Measurements from ENCODE around the gene TECRL.

Gene TECRL

DNA sequence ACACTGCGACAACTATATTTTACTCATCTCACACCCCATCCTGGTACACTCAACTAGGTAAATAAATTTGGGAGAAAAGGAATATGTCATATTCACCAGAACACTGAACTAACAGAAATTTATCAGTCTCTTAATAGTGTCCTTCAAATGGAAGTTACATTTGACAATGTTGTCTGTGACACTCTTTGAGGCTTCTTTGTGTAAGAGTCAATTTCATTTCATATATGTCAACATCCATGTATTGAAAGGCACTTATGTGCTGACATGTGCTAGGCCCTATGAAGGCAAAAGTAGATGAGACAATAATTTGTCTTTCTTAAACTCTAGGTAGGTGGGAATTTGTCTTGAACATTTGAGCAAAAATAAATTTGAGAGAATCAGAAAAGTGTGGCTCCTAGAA, 82.0 kb downstream of the TECRL start:
- DNase-seq (ENCODE audit: low spot score): no peak

DNA sequence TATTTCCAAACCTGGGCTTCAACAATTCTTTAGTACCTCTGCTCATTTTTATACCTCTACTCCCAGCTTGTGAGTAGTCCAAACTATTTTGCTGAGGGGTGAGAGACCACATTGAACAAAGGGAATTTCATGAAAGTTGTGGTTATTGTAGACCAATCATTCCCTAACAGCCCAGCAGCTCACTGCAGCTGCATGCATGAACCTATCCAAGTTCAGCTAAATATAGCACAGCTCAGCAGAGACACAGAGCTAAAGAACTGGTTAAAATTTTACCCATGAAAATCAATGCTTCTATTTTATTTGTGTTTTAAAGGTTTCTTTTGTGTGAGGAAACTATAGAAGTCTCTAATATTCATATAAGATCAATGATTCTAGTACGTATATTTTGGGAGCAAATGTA, 82.7 kb downstream of the TECRL start:
- DNase-seq (ENCODE audit: low spot score): no peak

DNA sequence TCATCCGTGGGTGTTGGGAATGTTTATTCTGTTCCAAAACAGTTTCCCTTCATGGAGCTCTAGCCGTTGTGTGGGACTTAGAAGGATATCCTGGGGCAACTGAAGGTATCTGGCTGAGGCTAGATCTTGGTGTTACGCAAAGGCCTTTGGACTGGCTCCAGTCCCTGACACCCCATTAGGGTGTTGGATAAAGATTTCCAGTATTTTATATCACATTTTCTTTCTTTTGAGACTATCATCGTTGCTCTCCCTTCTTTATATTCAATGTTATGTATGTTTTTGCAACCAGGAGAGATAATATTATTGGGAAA, 103.0 kb downstream of the TECRL start:
- DNase-seq (ENCODE audit: low spot score): no peak

DNA sequence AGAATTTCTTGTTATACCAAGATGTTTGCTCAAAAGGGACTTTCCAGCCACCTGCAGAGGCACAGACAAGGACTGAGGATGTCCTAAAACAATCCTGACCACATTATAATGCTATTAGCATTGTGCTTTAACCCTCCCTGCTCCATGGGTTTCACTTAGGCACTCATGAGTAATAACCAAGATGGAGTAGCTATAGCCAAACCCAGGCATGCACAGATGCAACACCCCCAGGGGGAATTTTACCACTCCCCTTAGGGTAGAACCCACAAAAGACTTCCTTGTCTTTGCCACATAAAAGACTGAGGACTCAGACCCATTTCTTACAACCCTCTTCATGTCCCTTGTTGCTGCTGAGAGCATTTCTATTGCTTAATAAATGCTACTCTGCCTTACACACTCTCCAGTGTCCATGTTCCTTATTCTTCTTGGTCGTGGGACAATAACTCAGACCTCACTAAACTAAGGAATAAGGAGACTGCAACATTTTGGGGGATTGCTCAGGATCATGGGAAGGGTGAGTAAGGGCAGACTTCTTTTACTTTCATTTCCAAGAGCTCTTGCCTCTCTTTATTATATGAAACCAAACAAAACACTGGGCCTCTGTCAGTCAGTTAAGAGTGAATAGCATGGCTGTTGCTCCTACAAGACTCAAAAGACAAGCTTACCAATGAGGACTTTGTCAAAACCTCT, 103.5 kb downstream of the TECRL start:
- no peak for DNase-seq (ENCODE audit: low spot score)

DNA sequence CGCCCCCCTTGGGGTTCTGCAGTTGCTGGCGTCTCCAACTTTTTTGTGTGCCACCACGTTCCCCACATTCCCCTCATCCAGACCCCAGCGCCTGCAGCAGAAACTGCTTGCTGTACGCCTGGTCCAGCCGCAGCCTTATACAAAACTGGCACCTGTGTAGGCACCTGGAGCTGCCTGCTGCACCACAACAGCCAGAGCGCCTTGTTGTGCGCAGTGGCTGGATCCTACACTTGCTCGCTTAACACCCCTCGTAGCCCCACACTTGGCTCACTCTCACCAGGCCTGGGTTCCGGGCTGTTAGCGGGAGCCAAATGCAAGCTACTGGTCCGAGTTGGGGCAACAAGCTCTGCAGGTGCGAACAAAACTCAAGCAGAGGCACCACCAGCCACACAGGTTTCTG, 136.8 kb downstream of the TECRL start:
- no peak for DNase-seq (ENCODE audit: low spot score)

DNA sequence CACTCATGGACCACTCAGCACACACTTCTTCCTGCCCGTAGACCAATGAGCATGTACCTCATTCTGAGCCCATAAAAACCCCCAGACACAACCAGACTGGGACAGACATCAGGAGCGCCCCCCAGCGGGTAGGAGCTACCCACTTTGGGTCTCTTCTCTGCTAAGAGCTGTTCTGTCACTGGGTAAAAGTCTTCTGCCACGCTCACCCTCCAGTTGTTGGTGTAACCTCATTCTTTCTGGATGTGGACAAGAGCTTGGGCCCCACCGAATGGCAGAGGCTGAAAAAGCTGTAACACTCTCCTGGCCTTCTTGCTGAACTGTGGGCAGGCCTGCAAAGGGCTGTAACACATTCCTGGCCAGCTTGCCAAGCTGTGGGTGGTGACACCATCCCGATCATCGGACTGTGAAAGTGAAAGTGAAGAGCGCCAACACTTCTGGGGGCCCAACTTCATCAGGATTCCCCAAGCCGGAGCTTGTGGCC, 137.6 kb downstream of the TECRL start:
- no peak for DNase-seq (ENCODE audit: low spot score)

DNA sequence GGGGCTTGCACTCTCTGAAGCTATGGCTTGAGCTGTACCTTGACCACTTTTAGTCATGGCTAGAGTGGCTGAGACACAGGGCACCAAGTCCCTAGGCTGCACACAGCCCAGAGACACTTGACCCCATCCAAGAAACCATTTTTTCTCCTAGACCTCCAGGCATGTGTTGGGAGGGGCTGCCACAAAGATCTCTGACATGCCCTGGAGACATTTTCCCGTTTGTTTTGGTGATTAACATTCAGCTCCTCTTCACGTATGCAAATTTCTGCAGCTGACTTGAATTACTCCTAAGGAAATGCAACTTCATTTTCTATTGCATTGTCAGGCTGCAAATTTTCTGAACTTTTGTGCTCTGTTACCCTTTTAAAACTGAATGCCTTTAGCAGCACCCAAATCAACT, 142.6 kb downstream of the TECRL start:
- DNase-seq (ENCODE audit: low spot score): no peak

DNA sequence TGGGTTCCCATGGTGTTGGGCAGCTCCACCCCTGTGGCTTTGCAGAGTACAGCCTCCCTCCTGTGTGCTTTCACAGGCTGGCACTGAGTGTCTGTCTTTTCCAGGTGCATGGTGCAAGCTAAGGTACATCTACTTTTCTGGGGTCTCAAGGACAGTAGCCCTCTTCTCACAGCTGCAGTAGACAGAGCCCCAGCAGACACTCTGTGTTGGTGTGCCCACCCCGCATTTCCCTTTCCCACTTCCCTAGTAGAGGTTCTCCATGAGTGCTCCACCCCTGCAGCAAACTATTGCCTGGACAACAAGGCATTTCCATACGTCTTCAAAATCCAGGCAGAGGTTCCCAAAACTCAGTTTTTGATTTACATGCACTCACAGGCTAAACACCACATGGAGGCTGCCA, 143.0 kb downstream of the TECRL start:
- no peak for DNase-seq (ENCODE audit: low spot score)

DNA sequence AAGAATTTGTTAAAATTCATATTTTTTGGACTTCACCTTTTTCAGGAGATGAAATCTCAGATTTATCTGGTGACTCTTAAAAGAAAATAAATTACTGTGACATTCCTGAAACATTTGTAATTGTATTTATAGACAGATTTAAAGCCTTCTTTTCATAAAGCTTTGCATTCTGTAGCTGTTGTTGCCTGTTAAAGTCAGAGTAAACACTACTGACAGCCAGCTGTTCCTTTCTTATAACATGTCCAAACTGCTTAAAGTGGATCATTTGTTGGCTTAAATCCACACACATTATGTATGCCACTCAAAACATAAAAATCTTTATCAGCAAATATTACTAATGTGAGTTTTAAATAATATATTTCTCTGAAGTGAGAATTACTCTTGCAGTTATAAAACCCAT, 157.5 kb downstream of the TECRL start:
- DNase-seq (ENCODE audit: low spot score): no peak

DNA sequence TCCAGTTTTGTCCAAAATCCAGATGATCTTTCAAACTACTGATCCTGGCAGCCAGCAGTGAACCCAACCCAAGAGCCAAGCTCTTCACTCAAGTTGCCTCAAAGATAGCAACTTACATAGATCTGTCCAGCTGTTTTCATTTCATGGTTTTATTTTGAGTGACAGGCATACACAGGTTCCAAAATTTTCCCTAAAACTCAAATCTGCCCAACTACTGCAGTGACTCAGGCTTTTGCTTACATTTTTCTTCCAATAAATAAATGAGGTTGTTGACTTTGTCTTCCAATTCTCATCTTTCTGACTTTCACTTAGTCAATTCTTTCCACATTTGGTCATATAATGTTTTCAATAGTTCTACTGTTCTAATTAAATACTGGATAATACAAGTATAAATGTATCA, 158.8 kb downstream of the TECRL start:
- no peak for DNase-seq (ENCODE audit: low spot score)

DNA sequence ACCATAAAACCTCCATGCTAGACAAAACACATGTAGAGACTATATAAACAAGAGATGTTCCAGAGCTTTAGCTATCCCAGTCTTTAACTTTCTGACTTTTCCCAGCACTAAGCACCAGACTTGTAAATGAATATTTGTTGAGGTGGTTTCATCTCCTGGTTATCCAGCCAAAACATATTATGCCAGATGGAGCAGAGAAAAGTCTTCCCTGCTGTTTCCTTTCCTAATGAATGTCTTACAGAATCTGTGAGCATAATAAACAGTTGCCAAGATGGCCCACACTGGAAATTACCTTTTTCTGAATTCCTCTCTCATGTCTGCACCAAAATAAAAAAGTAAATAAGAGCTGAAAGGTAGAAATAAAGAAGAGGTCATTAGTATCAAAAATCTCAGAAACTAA, 159.2 kb downstream of the TECRL start:
- DNase-seq (ENCODE audit: low spot score): no peak

DNA sequence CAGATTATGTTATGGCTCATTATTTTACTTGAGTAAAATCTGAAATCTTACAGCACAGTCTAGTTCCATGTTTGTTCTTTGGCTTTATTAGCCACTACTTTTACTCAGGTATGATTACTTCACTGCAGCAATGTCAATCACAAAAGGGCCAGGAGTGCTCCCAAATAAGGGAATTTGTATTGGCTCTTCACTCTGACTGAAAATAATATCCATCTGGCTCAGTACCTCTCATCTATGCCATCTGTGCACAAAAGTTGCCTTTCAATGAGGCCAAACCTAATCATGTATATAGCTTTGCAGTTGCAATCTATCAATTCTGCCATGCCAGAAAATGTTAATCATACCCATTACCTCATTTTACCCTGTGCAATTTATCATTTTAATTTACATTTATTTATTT, 161.1 kb downstream of the TECRL start:
- no peak for DNase-seq (ENCODE audit: low spot score)

DNA sequence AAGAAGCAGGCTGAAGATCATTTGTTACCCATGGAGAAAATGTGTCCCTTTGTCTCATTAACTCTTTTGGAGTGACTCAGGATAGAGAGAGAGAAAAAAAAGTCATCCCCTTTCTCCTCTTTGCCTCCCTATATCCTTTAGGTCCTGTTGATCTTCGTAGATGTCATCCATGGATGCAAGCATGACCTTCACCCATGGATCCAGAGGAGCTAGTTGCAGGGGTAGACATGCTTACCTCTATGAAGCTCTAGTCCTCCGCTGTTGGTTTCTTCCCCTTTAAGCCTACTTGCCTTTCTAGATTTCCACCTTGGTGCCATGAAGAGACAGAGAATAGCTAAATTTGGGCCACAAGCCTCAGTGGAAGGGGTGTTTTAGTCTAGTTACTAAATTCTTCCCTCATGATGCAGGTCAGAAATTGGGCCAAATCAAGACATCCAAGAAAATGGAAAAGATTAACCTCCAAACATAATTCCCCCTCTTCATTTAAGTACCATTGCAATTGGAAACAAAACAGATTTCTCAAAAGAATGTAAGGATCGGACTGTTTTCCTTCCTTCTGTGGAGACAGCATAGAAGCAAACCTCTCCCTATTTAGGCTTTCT, 178.4 kb downstream of the TECRL start:
- DNase-seq (ENCODE audit: low spot score): no peak

All from globus pallidus (tissue), 1 donor.